Stimulated activated CD8-positive, alpha-beta memory T cell treated with anti-CD3 and anti-CD28 coated beads, Interleukin-12 subunit alpha, Interleukin-12 subunit beta, amount 100 ng/mL, for 1 hour (primary cell): ENCODE data around the gene COL6A2.
"Not testable (repeated sequence)": the region's sequence is repeated elsewhere in the genome, so short reads cannot be mapped to it uniquely, and the experiment has no call there.

ENCODE experiments used
- DNase-seq: peaks from one replicate; pipeline ENCODE4 v3.0.0-alpha.2; 2020; ENCODE audit warnings: low read depth

Gene COL6A2

GRCh38 chr21:46061063-46061462, 36.8 kb upstream of the COL6A2 start:
- DNase-seq = no peak

DNA sequence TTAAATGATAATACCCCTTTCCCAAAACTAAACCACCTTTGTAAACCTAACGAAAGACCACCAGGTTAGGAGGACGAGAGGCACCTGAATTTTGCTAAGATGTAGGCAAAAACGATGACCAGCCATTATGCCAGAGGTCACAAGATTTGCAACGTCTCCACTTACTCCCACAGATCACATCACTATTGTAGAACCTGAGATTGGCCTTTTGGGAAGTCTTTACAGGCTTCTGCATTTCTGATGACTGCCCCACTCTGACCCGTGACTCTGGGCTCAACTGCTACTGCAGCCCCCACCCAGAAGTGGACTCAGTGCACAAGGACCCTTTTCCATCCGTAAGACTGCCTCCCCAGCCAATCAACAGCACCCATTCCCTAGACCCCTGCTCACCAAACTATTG, 36.4 kb upstream of the COL6A2 start:
- DNase-seq = no peak

- no peak for DNase-seq
Observed at GRCh38 chr21:46061950-46062349, 36.0 kb upstream of the COL6A2 start.

DNA sequence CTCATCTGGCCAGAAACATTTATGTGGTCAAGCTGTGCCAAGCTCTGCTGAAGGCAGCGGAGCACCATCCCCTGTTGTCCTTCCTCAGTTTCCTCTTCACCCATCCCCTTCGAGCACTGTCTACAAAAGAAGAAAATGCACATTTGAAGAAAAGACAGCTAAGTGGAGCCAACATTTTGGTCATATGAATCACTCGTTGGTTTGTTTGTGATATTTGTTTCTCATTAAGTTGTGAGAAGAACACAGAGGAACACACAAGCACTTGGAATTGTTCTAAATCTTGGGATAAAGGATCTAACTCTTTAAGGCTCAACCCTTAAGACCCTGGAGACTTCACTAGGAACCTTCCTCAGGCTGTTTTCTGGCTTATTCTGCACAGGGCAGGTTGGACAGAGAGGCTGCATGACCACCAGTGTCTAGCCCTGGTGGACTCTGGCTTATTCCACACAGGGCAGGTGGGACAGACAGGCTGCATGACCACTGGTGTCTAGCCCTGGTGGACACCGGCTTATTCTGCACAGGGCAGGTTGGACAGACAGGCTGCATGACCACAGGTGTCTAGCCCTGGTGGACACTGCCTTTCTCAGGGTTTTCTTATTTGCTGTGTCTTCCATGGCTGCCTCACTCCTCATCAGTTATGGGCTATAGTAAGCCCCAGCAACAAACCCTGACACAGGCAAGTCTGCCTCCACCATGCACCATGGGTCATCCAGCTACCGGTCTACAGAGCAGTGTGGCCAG, 35.3 kb upstream of the COL6A2 start:
- no peak for DNase-seq

GRCh38 chr21:46063227-46063626, 34.7 kb upstream of the COL6A2 start:
- DNase-seq = no peak

- DNase-seq = no peak
Observed at GRCh38 chr21:46063734-46064680, 33.9 kb upstream of the COL6A2 start.

DNA sequence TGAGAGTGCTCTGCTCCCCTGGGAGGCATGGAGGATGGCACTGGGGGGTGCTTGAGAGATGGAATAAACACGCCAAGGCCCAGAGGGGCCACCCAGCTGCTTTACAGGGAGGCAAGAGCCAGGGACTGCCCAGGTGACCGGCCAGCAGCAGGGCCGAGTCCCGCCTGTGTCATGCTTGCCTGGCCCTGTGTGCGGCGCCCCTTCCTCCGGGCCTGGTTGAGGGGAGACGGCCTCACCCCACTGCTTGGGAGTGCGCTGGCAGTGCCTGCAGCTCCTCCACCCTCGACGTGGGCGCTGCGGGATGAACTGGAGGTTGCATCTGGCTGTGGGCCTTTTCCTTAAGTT, 33.1 kb upstream of the COL6A2 start:
- no peak for DNase-seq

GRCh38 chr21:46065215-46065913, 32.5 kb upstream of the COL6A2 start:
- no peak for DNase-seq

DNA sequence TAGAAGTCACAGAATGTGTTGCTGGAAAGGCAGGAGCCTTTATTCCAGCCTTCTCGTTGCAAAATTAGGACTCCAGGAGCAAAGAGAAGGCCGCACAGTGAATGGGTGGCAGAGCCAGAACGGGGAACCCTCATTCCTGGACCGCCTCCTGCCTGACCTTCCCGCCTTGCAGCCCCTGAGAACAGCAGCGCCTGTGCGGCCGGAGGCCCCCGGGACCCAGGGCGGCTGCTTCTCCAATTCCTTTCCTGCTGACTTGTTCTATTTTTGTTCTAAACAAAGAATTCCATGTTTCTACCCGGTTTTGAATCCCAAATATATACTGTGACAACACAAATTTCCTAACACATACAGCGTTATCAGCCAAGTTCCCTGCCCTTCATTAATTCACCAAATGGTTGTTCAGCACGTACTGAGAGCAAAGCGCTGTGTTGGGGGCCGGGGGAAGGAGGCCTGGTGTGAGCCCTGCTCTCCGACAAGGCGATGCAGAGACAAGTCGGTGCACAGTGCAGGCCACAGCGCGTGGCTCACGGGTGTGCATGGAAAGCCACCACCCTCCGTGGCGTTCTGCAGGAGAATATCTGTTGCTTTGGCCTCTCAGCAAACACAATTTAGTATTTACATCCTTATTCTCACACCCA, 31.9 kb upstream of the COL6A2 start:
- no peak for DNase-seq

GRCh38 chr21:46066591-46067331, 31.2 kb upstream of the COL6A2 start:
- no peak for DNase-seq

DNA sequence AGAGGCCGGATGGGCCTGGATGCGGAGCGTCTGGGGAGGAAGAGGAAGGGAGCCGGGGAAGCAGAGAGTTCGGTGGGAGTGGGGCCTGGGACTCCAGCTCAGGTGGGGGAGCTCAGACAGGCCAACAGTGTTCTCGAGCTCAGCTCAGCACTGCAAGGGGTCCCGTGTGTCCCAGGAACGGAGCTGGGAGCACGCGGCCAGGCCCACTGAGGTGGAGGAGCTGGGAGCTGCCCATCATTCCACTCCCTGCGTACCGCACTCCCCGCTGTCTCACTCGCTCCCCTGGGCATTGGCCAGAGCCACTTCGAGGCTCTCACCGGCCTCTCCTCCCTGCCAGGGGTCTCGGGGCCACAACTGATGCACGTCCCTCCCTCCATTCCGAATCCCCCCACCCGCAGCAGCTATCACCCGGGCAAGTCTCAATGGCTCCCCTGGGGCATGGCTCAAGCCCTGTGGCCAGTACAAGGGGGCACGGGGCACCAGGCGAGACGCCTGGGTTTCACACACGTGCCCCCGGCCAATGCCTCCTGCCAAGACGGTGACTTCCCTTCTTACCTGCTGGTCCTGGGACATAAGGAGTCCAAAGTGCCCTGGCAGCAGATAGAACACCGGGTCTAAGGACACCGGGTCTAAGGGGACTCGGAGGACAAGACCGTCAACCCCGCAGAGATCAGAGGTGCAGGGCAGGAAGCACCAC, 30.3 kb upstream of the COL6A2 start:
- DNase-seq = no peak

DNA sequence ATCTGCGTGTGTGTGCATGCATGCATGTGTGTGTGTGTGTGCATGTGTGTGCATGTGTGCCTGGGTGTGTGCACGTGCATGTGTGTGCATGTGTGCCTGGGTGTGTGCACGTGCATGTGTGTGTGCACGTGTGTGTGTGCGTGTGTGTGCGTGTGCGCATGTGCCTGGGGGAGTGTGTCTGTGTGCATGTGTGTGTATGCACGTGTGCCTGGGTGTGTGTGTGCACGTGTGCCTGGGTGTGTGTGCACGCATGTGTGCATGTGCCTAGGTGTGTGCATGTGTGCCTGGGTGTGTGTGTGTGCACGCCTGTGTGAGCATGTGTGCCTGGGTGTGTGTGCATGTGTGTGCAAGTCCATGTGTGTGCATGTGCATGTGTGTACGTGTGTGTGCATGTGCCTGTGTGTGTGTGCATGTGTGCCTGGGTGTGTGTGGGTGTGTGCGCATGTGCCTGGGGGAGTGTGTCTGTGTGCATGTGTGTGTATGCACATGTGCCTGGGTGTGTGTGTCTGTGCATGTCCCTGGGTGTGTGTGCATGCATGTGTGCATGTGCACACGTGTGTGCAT, 29.3 kb upstream of the COL6A2 start:
- DNase-seq = no peak

DNA sequence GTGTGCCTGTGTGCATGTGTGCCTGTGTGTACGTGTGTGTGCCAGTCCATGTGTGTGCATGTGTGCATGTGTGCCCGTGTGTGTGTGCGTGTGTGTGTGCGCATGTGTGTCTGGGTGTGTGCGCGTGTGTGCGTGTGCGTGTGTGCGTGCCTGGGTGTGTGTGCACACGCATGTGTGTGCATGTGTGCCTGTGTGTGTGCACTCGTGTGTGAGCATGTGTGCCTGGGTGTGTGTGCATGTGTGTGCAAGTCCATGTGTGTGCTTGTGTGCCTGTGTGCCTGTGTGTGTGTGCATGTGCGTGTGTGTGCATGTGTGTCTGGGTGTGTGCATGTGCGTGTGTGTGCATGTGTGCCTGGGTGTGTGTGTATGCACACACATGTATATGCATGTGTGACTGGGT, 28.7 kb upstream of the COL6A2 start:
- no peak for DNase-seq

DNA sequence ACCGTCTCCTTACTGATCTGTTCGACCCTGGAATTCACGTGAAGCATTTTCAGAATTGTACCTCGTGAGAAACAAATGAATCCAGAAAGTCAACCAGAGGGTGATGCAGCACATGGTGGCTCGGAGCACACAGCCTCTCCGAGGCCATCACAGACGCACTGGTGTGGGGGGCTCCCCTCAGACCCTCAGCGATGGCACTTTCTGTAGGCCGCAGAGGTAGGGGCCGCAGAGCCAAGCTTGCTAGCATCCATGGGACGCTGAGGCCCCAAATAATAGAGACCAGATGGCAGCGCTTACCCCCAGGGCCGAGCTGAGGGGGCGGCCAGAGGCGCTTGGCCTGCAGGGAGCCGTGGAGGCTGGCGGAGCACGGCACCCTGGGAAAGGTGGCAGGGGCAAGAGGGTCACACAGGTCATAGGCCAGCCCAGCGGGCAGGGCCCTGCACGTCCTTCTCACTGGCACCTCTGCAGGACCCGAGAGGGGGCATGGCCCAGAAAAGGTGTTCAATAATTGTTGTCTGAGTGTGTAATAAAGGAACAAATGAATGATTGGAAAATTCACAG, 28.1 kb upstream of the COL6A2 start:
- no peak for DNase-seq

- DNase-seq = no peak
Observed at GRCh38 chr21:46071082-46071481, 26.8 kb upstream of the COL6A2 start.

DNA sequence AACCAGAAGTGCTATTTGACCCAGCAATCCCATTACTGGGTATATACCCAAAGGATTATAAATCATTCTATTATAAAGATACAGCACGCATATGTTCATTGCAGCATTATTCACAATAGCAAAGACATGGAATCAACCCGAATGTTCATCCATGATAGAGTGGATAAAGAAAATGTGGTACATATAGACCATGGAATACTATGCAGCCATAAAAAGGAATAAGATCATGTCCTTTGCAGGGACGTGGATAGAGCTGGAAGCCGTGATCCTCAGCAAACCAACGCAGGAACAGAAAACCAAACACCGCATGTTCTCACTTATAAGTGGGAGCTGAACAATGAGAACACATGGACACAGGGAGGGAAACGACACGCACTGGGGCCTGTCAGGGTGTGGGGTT, 21.2 kb upstream of the COL6A2 start:
- not testable (repeated sequence) for DNase-seq

- no peak for DNase-seq
Observed at GRCh38 chr21:46077674-46078101, 20.2 kb upstream of the COL6A2 start.

DNA sequence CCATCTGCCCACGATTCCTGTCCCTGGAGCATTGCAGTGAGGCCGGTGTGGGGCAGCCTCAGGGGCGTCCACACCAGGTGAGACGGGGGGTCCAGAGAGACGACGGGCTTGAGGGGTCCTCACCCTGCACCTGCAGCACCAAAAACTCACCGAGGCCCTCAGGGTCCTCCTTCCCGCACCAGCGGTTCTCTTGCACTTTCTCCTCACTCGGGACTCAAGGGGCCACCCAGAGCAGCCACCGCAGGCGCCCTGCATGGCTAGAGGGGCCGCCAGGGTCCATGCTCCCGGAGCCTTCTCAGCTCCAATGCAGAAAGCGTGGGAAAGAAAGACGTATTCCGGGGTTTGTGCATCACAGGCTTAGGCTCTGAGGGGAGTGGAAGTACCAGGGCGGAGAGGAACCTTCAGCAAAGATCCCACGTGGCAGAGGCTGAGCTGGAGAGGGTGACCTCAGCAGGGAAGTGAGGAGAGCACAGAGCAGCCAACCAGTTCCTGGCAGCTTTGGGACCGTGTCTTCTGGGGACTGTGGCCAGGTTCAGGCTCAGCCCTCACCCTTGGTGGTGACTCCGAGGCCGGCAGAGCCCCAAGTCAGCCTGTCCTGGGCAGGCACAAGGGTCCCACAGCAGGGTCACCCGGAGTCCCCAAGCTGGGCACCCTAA, 19.5 kb upstream of the COL6A2 start:
- no peak for DNase-seq

DNA sequence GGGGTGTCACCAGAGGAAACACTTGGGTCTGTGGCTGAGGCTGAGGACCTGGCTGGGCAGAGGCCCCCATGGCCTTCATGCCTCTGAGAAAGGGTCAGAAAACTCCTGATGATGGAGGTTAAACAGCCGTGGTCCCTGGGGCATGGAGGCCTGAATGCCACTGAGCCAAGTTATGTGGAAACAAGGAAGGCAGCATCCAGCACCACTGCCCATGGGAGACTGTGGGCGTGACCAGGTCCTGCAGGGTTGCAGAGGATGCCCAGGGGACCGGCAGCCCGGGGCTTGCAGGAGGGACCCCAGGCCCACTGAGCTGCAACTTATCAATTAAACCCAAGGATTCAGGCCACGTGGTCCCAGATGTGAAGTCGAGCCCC, 18.9 kb upstream of the COL6A2 start:
- no peak for DNase-seq
